GM19328 (cell line): ENCODE results near the gene MIAT.

Source experiments
- ATAC-seq: cut with Tn5 transposase; IDR thresholded peaks from one replicate; pipeline ENCODE4 v1.9.1; 2021; ENCODE audit warnings: mild to moderate bottlenecking, moderate library complexity; ENCODE audit not compliant: unreplicated experiment

MIAT gene

DNA sequence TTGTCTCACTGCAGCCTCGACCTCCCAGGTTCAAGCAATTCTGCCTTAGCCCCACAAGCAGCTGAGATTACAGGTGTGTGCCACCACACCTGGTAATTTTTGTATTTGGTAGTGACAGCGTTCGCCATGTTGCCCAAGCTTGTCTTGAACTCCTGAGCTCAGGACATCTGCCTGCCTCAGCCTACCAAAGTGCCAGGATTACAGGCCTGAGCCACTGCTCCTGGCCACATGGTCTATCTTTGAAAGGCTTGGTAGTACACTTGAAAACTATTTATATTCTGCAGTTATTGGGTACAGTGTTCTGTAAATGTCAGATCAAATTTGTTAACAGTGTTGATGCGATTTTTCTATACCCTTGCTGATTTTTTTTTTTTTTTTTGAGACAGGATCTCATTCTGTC is 26.1 kb upstream of the MIAT start:
- ATAC-seq, result no peak

- no peak for ATAC-seq
These were observed 24.8 kb upstream of the MIAT start for GRCh38 chr22:26632422-26633155.

DNA sequence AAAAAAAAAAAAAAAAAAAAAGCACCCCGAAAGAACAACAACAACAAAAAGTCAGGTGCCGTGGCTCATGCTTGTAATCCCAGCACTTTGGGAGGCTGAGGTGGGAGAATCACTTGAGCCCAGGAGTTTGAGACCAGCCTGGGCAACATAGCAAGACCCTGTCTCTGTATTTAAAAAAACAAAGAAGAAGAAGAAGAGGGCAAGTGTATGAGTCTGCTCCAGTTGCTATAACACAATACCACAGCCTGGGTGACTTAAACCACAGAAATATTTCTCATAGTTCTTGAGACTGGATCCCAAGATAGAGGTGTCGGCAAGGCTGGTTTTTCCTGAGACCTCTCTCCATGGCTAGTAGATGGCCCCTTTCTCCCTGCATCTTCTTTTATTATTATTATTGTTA is 23.2 kb upstream of the MIAT start:
- no peak for ATAC-seq

GRCh38 chr22:26635117-26635516 is 22.3 kb upstream of the MIAT start:
- no peak for ATAC-seq

DNA sequence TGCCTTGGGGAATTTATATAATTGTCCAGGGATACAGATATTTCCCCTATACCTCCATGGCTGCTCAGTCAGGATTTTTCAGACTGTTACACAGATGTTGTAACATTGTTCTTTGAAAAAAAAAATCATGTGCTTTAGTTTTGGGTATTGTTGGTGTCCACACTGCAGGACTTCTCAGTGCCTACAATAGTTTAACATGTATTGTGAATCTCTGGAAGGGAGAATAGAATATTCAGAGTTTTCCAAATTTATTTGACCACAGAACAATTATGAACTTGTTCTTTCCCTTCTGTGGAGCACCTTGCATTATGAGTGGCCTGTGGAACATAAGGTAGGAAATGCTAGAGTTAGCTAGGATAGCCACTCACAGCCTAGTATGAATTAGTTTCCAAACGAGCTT is 21.1 kb upstream of the MIAT start:
- ATAC-seq, result no peak

DNA sequence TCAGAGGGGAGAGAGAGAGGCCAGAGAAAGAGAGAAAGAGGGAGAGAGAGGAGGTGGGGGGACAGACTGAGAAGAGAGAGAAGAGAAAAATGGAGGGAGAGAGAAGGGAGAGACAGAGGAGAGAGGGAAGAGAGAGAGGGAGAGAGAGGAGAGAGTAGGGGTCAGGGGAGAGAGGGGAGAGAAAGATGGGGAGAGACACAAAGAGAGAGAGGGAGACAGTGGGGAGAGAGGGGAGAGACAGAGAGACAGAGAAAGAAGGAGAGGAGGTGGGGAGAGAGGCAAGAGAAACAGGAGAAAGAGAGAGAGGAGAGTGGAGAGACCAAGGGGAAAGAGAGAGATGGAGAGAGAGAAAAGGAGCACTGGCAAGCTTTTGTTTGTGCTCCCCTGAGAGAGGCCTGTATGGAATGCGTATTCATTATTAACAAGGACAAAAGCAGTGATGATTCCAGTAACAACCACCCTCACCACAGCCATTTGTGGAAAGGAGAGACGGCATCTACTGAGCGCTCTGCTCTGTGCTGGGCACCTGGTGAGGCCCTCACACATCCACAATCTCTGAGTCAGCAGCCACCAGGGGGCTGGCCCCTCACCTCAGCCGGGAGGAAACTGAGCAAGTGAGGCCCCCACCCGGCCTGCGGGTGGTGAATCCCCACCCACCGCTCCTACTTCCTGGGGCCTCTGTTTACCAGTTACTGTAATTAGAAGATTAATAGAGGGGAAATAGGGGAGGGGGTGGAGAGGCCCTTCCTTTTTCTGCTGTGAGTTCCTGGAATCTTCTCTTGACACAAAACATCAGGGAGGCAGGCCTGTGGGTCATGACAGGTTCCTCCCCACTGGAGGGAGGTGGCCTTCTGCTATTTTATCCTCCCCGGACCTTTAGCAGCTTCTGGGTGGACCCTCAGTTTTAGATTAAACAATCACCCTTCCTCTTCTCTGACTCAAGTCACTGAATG is 14.6 kb upstream of the MIAT start:
- ATAC-seq, result no peak

- no peak for ATAC-seq
These were observed 13.8 kb upstream of the MIAT start for GRCh38 chr22:26643418-26644100.

- ATAC-seq, result no peak
These were observed 11.2 kb upstream of the MIAT start for GRCh38 chr22:26646158-26646557.

- no peak for ATAC-seq
These were observed 9.3 kb upstream of the MIAT start for GRCh38 chr22:26648011-26648497.

- no peak for ATAC-seq
These were observed 8.6 kb upstream of the MIAT start for GRCh38 chr22:26648528-26649388.

- no peak for ATAC-seq
These were observed 6.5 kb upstream of the MIAT start for GRCh38 chr22:26650722-26651421.

DNA sequence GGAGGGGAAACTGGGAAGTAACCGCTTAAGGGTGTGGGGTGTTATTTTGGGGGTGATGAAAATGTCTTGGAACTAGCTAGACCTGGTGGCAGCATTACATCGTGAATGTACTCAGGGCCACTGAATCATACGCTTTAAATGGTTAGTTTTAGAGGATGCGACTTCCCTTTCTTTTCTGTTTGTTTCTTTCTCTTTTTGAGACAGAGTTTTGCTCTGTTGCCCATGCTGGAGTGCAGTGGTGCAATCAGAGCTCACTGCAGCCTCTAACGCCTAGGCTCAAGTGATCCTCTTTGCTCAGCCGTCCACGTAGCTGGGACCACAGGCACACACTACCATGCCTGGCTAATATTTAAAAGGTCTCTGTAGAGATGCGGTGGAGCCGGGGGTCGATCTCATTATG is 5.6 kb upstream of the MIAT start:
- no peak for ATAC-seq

DNA sequence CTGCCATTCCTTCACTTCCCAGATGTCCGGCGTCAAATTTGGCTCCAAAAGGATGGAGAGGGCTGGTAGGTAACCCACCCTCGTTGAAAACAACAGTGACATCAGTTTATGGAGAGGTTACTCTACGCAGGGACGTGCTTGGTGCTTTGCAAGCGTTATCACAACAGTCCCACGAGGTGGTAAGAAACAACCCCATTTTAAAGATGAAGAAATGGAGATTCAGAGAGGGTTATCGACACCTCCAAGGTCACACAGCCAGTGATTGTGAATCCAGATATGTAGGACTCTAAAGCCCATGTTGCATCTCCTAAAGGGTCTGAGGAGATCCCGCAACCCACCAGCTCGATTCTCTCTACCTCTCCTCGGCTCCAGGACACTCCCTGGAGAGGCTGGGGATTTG is 773 bp downstream of the MIAT start:
- no peak for ATAC-seq

DNA sequence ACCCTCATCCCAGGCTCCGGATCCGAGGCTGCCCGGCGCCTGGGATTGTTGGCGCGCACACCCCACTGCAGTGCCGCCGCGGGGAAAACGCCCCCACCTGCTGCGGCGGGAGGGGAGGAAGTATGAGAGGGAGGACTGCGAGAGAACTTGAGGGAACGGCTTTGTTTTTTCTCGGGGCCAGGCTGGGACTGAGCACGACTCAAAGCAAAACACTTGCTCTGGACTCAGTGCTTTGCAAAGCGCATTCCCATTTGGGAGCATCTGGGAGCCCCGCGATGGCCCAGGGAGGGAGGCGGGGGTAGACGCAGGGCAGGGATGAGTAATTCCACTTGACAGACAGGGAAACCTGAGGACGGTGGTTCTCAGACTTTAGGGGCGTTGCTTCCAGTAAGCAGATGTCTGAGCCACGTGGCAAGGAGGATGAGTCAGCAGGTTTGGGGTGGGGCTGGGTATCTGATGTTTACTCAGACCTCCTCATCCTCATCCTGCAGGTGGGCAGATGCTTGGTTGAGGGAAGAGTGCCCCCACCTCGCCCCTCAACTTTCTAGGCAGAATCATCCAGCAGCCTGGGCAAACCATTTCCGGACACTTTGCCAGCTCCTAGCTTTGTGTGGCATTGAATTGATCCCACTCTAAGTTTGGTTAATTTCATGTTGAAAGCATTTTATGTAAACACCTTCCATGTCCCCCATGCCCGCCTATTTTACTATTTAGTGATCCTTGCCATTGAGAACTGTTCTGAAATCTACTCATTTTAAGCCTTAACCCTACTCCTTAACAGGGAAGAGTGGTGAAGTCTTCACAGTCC is 1.5 kb downstream of the MIAT start:
- no peak for ATAC-seq

- no peak for ATAC-seq
These were observed 3.0 kb downstream of the MIAT start for GRCh38 chr22:26660356-26660755.

GRCh38 chr22:26660961-26661578 is 3.7 kb downstream of the MIAT start:
- ATAC-seq, result no peak

DNA sequence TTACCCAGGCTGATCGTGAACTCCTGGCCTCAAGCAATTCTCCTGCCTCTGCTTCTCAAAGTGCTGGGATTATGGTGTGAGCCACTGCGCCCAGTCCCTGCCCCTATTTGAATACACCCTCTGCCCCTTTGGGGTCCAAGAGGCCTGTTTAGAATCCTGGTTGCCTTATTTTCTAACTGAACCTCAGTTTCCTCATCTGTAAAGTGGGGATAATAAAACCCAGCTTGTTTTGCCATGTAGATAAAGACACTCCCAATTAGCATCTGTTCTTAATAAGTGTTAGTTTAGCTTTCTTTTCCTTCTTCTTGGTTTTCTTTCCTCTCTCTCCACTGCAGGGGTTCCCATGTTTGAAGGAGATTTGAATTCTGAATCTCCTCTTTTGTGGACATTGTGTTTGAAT is 4.8 kb downstream of the MIAT start:
- ATAC-seq, result no peak

GRCh38 chr22:26663374-26663923 is 6.1 kb downstream of the MIAT start:
- no peak for ATAC-seq
